H9 (cell line): ENCODE measurements around the gene SCAF1. TPM values are rescaled to one million over a fixed set of nuclear protein-coding genes. Genes with fewer than 3 reads are reported as not detected.

Experiments used
- DNase-seq: peaks from one replicate; pipeline ENCODE4 v3.0.0-alpha.2; 2017
- H2AFZ ChIP-seq: one replicate; pipeline ENCODE4 v1.6.1; 2013; ENCODE audit warnings: mild to moderate bottlenecking, low read length, control low read depth, moderate library complexity
- H2AK5ac ChIP-seq: 2 replicates; pipeline ENCODE4 v1.6.1; 2013; ENCODE audit warnings: low read length, control low read depth, mixed read lengths; ENCODE audit not compliant: insufficient read length
- H2BK120ac ChIP-seq: one replicate; pipeline ENCODE4 v1.6.1; 2013; ENCODE audit warnings: low read depth, mild to moderate bottlenecking, low read length, control low read depth, inconsistent platforms; ENCODE audit not compliant: poor library complexity, severe bottlenecking
- H2BK12ac ChIP-seq: 2 replicates; pipeline ENCODE4 v1.6.1; 2013; ENCODE audit warnings: low read length, control low read depth, mixed read lengths, low read depth; ENCODE audit not compliant: insufficient read length
- H2BK15ac ChIP-seq: 2 replicates; pipeline ENCODE4 v1.6.1; 2013; ENCODE audit warnings: low read depth, low read length, control low read depth
- H2BK20ac ChIP-seq: one replicate; pipeline ENCODE4 v1.6.1; 2013; ENCODE audit warnings: low read depth, mild to moderate bottlenecking, low read length, control low read depth, inconsistent platforms; ENCODE audit not compliant: poor library complexity, severe bottlenecking
- H2BK5ac ChIP-seq: 2 replicates; pipeline ENCODE4 v1.6.1; 2013; ENCODE audit warnings: low read length, control low read depth, mixed read lengths; ENCODE audit not compliant: insufficient read length
- H3K14ac ChIP-seq: 2 replicates; pipeline ENCODE4 v1.6.1; 2013; ENCODE audit warnings: low read length, control low read depth; ENCODE audit not compliant: insufficient read depth
- H3K18ac ChIP-seq: 2 replicates; pipeline ENCODE4 v1.6.1; 2013; ENCODE audit warnings: low read depth, mild to moderate bottlenecking, mixed read lengths, low read length, control low read depth; ENCODE audit not compliant: insufficient read length
- H3K23ac ChIP-seq: 2 replicates; pipeline ENCODE4 v1.6.1; 2013; ENCODE audit warnings: low read length, control low read depth, mixed read lengths, low read depth; ENCODE audit not compliant: insufficient read length
- H3K23me2 ChIP-seq: 2 replicates; pipeline ENCODE4 v1.6.1; 2013; ENCODE audit warnings: low read depth, mild to moderate bottlenecking, mixed read lengths, low read length, control low read depth; ENCODE audit not compliant: insufficient read length, poor library complexity, severe bottlenecking
- H3K27ac ChIP-seq: 2 replicates; pipeline ENCODE4 v1.5.1; 2013; ENCODE audit warnings: low read length, control low read depth, mixed read lengths, low read depth; ENCODE audit not compliant: insufficient read length
- H3K27me3 ChIP-seq: 2 replicates; pipeline ENCODE4 v1.6.1; 2013; ENCODE audit warnings: low read length, control low read depth, inconsistent platforms; ENCODE audit not compliant: insufficient read depth
- H3K4ac ChIP-seq: 2 replicates; pipeline ENCODE4 v1.6.1; 2013; ENCODE audit warnings: low read depth, mild to moderate bottlenecking, control low read depth, inconsistent platforms, low read length, moderate library complexity
- H3K4me1 ChIP-seq: 2 replicates; pipeline ENCODE4 v1.6.1; 2013; ENCODE audit warnings: low read length, control low read depth, inconsistent platforms; ENCODE audit not compliant: insufficient read depth
- H3K4me2 ChIP-seq: 2 replicates; pipeline ENCODE4 v1.6.1; 2013; ENCODE audit warnings: low read length, control low read depth, mixed read lengths; ENCODE audit not compliant: insufficient read length, insufficient read depth
- H3K56ac ChIP-seq: 2 replicates; pipeline ENCODE4 v1.6.1; 2013; ENCODE audit warnings: low read depth, mild to moderate bottlenecking, mixed read lengths, low read length, control low read depth; ENCODE audit not compliant: insufficient read length
- H3K79me1 ChIP-seq: 2 replicates; pipeline ENCODE4 v1.6.1; 2013; ENCODE audit warnings: low read depth, mild to moderate bottlenecking, moderate library complexity, low read length, control low read depth, inconsistent platforms; ENCODE audit not compliant: insufficient read depth, poor library complexity, severe bottlenecking
- H3K79me2 ChIP-seq: 2 replicates; pipeline ENCODE4 v1.6.1; 2013; ENCODE audit warnings: low read length, control low read depth, inconsistent platforms; ENCODE audit not compliant: insufficient read depth
- H3K9ac ChIP-seq: 2 replicates; pipeline ENCODE4 v1.6.1; 2013; ENCODE audit warnings: low read length, control low read depth, mixed read lengths; ENCODE audit not compliant: insufficient read length; ENCODE audit errors: extremely low read depth
- H3K9me3 ChIP-seq: one replicate; pipeline ENCODE4 v1.6.1; 2013; ENCODE audit warnings: low read depth, low read length, inconsistent platforms; ENCODE audit not compliant: control insufficient read depth
- H3T11ph ChIP-seq: one replicate; pipeline ENCODE4 v1.6.1; 2013; ENCODE audit warnings: mild to moderate bottlenecking, low read length, control low read depth, inconsistent platforms
- H4K20me1 ChIP-seq: one replicate; pipeline ENCODE4 v1.6.1; 2013; ENCODE audit not compliant: control insufficient read depth, insufficient read length, insufficient read depth
- H4K5ac ChIP-seq: 2 replicates; pipeline ENCODE4 v1.6.1; 2013; ENCODE audit warnings: low read depth, mild to moderate bottlenecking, mixed read lengths, low read length, control low read depth; ENCODE audit not compliant: insufficient read length
- H4K8ac ChIP-seq: replicated peaks from 2 replicates; pipeline ENCODE4 v1.6.1; 2013; ENCODE audit warnings: low read length, control low read depth, mixed read lengths, low read depth; ENCODE audit not compliant: insufficient read length
- H4K91ac ChIP-seq: 2 replicates; pipeline ENCODE4 v1.6.1; 2013; ENCODE audit warnings: low read depth, mild to moderate bottlenecking, moderate library complexity, mixed read lengths, low read length, control low read depth; ENCODE audit not compliant: insufficient read length
- H3K27ac Mint-ChIP-seq, 3 experiments: 2 replicates in 2 of 3; 3 replicates in 1 of 3; pipeline ENCODE4 v1.8.0; 2020 to 2021; ENCODE audit warnings: mixed read lengths in 3 of 3, mild to moderate bottlenecking in 1 of 3, moderate library complexity in 1 of 3
- H3K27me3 Mint-ChIP-seq: 2 replicates; pipeline ENCODE4 v1.8.0; 2021; ENCODE audit warnings: low read depth, mild to moderate bottlenecking, moderate library complexity, mixed read lengths
- H3K36me3 Mint-ChIP-seq, 3 experiments: 2 replicates in 2 of 3; 3 replicates in 1 of 3; pipeline ENCODE4 v1.8.0; 2020 to 2021; ENCODE audit warnings: low read depth in 3 of 3, mixed read lengths in 3 of 3; ENCODE audit not compliant: insufficient read depth in 1 of 3
- H3K4me1 Mint-ChIP-seq, 2 experiments: 2 replicates each; pipeline ENCODE4 v1.8.0; 2020; ENCODE audit warnings: mixed read lengths in 2 of 2
- H3K4me3 Mint-ChIP-seq, 2 experiments: 2 replicates in 1 of 2; 3 replicates in 1 of 2; pipeline ENCODE4 v1.8.0; 2020 to 2021; ENCODE audit warnings: mild to moderate bottlenecking in 2 of 2, mixed read lengths in 2 of 2, moderate library complexity in 1 of 2
- H3K9me3 Mint-ChIP-seq, 2 experiments: 2 replicates in 1 of 2; 3 replicates in 1 of 2; pipeline ENCODE4 v1.8.0; 2020; ENCODE audit warnings: mild to moderate bottlenecking in 2 of 2, mixed read lengths in 2 of 2, moderate library complexity in 1 of 2
- CTCF ChIP-seq: fragments of 200-600 bp; sonication (generic); conservative IDR thresholded peaks from 3 replicates; pipeline ENCODE4 v1.8.0; 2021; ENCODE audit warnings: antibody characterized with exemption, mild to moderate bottlenecking
- WGBS: extraction: QIAGEN DNeasy Blood & Tissue Kit; methylation state at CpG from one replicate; pipeline ENCODE4 v1.1.7; 2013; ENCODE audit warnings: missing lambda C conversion rate, low lambda C conversion rate, mixed read lengths; ENCODE audit not compliant: insufficient read length; ENCODE audit errors: extremely low coverage; 5-methylcytosine and 5-hydroxymethylcytosine counted together
- total RNA-seq: library from RNA; stranded (reverse); gene quantifications from 2 replicates; pipeline ENCODE4 v1.2.1, GENCODE V29; 2021

The SCAF1 gene
- total RNA-seq, 1 experiment from 2014 or later, result 85.3 TPM

- no peak overlapping the region for H3K9ac ChIP-seq
- H2BK12ac ChIP-seq, result no peak overlapping the region
- no peaks in the 10 kb centered on the region for H3K27me3 Mint-ChIP-seq
- no CpG with 5 or more reads among the region's 15 CpGs for WGBS
- H2AFZ ChIP-seq, result no peak overlapping the region
- no peaks in the 10 kb centered on the region for H3K23me2 ChIP-seq
- no peak overlapping the region for H3K4me2 ChIP-seq
- peaks cover 7% of the 10 kb centered on the region in 2 experiments; a peak in 4 of 5 replicates for H3K9me3 Mint-ChIP-seq
- H4K5ac ChIP-seq, result no peak overlapping the region
- no peak overlapping the region for H2BK5ac ChIP-seq
- no peak overlapping the region for H4K8ac ChIP-seq
- H4K20me1 ChIP-seq, result no peaks in the 10 kb centered on the region
- no peak overlapping the region for H3K4ac ChIP-seq
- no peak overlapping the region for H2AK5ac ChIP-seq
- no peaks in the 10 kb centered on the region for H3K27me3 ChIP-seq
- no peaks in the 10 kb centered on the region for H3K79me1 ChIP-seq
- H3K4me3 Mint-ChIP-seq, result no peak overlapping the region
- H3K9me3 ChIP-seq, result no peaks in the 10 kb centered on the region
- no peak overlapping the region for H3K18ac ChIP-seq
- peaks cover 19 to 27% of the 10 kb centered on the region in 2 experiments for H3K4me1 Mint-ChIP-seq
- H3K23ac ChIP-seq, result no peak overlapping the region
- H2BK15ac ChIP-seq, result no peak overlapping the region
- no peak for DNase-seq
- TF ChIP-seq CTCF, result no peak
- H3K36me3 Mint-ChIP-seq, result peaks cover 54 to 92% (median 90%) of the 10 kb centered on the region in 3 experiments
- H2BK20ac ChIP-seq, result no peak overlapping the region
- no peaks in the 10 kb centered on the region for H3K79me2 ChIP-seq
- H3K56ac ChIP-seq, result no peak overlapping the region
- H3K27ac Mint-ChIP-seq, result peak overlapping the region in 1 of 3 experiments; percentile 92; a peak in 1 of 7 replicates
- H3K14ac ChIP-seq, result no peak overlapping the region
- H3K4me1 ChIP-seq, result no peaks in the 10 kb centered on the region
- H3T11ph ChIP-seq, result no peak overlapping the region
- no peak overlapping the region for H3K27ac ChIP-seq
- no peak overlapping the region for H4K91ac ChIP-seq
- no peak overlapping the region for H2BK120ac ChIP-seq
Observed at GRCh38 chr19:49658139-49658517, 16.1 kb downstream of the SCAF1 start.
